ENCODE measurements around the gene MED13.

GRCh38 chr17:62080647-62081046 is 15.6 kb upstream of the MED13 start:
- TF ChIP-seq POLR2AphosphoS5 (IDR thresholded peaks at IDR 0.05) (no peak), EP300 (IDR thresholded peaks at IDR 0.05) (no peak)
- TF ChIP-seq, protein P1, sequence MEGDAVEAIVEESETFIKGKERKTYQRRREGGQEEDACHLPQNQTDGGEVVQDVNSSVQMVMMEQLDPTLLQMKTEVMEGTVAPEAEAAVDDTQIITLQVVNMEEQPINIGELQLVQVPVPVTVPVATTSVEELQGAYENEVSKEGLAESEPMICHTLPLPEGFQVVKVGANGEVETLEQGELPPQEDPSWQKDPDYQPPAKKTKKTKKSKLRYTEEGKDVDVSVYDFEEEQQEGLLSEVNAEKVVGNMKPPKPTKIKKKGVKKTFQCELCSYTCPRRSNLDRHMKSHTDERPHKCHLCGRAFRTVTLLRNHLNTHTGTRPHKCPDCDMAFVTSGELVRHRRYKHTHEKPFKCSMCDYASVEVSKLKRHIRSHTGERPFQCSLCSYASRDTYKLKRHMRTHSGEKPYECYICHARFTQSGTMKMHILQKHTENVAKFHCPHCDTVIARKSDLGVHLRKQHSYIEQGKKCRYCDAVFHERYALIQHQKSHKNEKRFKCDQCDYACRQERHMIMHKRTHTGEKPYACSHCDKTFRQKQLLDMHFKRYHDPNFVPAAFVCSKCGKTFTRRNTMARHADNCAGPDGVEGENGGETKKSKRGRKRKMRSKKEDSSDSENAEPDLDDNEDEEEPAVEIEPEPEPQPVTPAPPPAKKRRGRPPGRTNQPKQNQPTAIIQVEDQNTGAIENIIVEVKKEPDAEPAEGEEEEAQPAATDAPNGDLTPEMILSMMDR (IDR thresholded peaks at IDR 0.05) = no peak

All from gastroesophageal sphincter (tissue), 3 donors.